RPMI8226 (cell line): Measurements from ENCODE around the gene PDZD4.
A peak's percentile ranks its signal among the peaks of the same experiment; 100 is the strongest.

Experiments used
- DNase-seq: peaks from one replicate; pipeline ENCODE4 v3.0.0-alpha.2; 2015

The PDZD4 gene, protein sequence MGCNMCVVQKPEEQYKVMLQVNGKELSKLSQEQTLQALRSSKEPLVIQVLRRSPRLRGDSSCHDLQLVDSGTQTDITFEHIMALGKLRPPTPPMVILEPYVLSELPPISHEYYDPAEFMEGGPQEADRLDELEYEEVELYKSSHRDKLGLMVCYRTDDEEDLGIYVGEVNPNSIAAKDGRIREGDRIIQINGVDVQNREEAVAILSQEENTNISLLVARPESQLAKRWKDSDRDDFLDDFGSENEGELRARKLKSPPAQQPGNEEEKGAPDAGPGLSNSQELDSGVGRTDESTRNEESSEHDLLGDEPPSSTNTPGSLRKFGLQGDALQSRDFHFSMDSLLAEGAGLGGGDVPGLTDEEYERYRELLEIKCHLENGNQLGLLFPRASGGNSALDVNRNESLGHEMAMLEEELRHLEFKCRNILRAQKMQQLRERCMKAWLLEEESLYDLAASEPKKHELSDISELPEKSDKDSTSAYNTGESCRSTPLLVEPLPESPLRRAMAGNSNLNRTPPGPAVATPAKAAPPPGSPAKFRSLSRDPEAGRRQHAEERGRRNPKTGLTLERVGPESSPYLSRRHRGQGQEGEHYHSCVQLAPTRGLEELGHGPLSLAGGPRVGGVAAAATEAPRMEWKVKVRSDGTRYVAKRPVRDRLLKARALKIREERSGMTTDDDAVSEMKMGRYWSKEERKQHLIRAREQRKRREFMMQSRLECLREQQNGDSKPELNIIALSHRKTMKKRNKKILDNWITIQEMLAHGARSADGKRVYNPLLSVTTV

DNA sequence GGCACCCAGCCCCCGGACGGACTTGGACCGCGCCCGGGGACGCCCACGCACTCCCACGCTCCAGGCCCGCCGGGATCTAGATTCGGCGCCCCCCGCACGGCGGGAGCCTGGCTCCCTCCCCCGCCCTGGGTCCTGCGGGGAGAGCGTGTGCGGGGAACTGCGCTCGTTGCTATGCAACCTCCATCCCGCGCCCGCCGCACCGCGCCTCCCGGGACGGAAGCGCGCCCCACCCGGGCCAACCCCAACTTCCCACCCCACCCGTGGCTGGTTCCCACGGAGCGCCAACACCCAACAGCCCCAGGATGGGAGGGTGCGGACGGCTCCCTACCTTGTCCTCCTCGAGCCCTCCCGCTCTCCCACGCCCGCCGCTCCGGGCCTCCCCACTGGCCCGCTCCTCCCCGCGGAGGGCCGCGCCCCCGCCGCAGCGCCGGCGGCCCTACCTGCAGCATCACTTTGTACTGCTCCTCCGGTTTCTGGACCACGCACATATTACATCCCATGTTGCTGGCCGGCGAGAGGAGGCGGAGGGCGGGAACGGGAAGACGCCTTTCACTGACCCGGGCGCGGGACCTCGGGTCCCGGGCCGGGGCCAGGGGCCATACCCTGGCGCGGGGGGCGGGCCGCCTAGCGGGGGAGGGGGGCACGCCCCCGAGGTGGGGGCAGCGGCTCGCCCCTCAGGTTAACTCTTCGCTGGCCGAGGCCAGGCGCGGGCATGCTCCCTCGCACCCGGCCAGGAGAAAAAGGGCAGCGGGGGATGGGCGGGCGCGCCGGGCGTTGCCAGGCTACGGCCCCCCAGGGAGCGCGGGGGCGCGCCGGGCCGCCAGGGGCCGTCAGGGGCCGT is at the start of gene PDZD4:
Gene PDZD4, minus strand, starts transcription at position 746 of the 841 bp plus-strand sequence. Its CDS starts 246 bp downstream, at position 500.
- no peak for DNase-seq

GRCh38 chrX:153879741-153880439 is 49.5 kb upstream of the PDZD4 start:
- DNase-seq, result no peak

DNA sequence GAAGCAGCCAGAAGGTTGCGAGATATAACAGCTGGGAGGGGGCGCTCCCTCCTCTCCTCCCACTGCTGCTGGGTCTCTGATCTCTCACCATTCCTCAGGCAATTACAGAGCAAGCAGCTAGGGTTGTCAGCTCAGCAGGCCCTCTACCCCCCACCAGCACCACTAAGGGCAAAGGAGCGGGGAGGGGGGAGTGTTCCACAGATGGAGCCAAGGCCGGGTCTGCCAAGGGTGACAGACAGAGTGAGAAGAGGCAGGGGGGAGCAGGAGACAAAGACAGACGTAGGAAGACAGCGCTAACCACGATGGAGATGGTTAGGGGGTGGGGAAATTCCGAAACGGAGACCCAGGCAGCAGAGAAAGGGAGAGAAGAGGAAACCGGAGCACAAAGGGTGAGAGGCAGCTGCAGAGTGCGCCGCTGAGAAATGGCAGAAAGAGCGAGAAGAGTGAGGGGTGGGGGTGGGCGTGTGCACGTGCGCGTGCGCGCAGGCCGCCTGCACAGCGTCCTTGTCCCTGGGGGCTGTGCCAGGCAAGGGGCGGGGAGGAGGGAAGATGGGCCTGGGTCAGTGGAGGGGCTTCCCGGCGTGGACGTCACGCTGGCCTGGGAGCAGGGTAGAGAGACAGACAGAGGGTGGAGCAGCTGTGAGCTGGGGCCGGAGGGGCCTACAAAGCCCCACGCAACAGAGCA is 48.8 kb upstream of the PDZD4 start:
- no peak for DNase-seq

GRCh38 chrX:153878345-153878744 is 48.0 kb upstream of the PDZD4 start:
- no peak for DNase-seq

DNA sequence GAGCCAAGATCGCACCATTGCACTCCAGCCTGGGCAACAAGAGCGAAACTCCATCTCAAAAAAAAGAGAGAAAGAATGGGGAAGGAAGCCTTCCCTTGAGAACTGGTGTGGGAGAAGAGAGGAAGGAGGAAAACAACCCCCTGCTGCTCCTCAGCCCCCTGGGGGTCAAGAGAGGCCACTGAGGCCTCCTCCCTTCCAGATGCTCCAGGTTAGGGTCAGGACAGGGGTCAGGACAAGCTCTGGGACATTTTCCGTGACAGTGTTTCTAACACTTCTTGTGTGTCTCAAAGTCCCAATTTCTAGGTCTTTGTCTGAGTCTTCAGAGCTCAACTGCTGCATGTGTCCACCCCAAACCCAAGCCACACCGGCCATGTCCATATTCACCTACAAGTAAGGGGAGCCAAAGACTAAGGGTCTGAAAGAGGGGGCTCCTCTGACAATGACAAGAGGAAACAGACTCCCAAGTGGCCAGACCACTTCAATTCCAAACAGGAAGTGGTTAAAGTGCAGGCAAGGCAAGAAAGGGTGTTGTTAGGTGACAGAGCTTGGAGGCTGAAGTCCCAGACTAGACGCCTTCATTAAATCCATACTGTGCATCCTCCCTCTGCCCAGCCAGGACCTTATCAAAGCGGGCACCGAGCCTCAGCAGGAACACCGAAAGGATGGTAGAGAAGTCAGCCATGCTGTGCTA is 47.4 kb upstream of the PDZD4 start:
- DNase-seq, result no peak

GRCh38 chrX:153876112-153876491 is 45.8 kb upstream of the PDZD4 start:
- DNase-seq, result no peak

DNA sequence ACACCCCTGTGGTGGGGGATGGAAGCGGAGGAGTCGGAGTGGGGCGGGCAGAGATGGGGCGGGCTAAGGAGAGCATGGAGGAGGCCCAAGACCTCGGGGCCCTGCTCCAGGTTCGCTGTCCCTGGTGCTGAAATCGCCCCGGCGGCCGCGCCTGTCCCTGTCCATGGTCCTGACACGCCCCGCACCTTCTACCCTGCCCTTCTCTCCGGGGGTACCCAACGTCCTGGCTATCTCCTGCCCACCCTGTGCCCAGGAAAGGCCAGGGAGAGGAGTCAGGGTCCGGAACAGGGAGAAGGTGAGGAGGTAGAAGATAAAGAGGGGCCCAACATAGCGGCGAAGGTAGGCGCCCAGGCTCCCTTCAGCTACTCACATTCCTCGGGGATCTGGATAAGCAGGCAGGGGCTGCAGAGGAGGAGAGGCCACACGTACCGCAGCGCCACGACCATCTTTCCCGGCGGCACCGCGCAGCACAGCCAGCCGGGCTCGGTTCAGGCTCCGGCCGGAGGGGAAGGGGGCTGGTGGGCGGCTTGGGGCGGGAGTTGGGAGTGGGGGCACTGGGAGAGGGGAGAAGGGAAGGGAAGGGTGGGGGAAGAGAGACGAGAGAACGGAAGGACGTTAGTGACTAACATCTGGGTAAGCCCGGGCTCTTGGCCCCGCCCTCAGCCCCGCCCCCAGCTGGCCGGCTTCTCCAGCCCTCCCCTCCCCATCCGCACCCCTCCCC is 45.2 kb upstream of the PDZD4 start:
- DNase-seq, result peak; percentile 61

DNA sequence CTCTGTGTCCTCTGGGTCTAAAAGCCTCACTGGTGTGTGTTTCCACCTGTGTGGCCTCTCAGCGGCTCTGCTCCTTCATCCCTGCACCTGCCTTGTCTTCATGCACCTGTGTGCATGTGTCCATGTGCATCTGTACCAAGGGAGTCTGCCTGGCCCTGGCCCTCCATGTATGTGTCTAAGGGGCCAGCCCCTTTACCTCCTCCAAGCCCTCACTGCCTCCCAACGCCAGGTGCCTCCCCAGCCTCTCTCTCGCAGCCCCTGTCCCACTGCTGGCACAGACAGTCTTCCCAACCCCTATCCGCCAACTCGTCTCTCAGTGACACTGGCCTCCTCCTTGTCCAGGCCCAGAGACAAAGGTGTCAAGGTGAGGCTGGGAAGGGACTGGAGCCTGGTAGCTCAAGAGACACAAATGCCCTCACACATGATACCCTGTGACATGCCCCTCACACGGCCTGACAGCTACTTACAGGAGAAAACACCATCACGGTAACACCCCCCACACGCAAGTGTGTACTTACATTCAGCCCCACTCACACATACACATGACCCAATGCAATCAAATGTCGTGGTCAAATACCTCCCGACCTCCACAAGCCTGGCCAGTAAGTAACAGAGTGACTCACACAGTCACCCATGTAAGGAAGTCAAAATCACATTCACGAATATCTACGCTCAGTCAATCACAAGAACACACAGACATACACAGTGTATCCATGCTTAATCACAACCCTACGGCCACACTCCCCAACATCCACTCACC is 44.2 kb upstream of the PDZD4 start:
- DNase-seq, result no peak

GRCh38 chrX:153874085-153874365 is 43.7 kb upstream of the PDZD4 start:
- no peak for DNase-seq

DNA sequence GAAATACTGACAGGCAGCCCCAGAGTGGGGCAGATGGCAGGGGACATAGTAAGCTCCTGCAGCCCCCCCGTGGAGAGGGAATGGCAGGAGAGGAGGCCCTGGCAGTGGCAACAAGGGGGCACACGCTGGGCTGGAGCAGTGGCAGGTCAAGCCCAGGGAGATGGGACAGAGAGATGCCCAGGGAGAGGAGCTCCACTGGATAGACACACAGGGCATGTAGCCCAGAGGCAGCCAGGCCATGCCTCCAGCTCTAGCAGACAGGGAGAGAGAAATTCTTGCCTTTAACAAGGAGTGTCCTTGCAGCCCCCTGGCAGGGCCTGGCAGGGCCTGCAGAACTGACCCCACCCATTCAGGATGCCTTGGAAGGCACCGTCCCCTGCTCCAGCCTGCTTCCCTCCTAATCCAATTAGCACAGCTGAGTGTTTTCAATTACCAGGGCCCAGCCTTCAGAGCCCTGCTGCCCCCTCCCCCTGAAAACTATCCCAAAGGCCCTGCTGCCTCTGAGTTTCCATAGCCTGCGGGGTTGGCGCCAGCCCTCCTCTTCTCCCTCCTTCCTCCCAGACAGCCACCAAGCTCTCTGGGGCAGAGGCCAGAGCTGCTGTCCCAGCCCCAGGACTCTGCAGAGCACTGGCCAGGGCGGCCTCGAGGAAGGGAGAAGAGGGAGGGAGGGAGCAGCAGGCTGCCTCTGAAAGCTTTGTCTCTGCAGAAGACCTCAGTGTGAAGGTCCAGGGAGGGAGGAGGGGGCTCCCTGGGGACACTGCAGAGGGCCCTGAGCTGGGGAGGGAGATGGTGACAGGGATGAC is 43.1 kb upstream of the PDZD4 start:
- no peak for DNase-seq

DNA sequence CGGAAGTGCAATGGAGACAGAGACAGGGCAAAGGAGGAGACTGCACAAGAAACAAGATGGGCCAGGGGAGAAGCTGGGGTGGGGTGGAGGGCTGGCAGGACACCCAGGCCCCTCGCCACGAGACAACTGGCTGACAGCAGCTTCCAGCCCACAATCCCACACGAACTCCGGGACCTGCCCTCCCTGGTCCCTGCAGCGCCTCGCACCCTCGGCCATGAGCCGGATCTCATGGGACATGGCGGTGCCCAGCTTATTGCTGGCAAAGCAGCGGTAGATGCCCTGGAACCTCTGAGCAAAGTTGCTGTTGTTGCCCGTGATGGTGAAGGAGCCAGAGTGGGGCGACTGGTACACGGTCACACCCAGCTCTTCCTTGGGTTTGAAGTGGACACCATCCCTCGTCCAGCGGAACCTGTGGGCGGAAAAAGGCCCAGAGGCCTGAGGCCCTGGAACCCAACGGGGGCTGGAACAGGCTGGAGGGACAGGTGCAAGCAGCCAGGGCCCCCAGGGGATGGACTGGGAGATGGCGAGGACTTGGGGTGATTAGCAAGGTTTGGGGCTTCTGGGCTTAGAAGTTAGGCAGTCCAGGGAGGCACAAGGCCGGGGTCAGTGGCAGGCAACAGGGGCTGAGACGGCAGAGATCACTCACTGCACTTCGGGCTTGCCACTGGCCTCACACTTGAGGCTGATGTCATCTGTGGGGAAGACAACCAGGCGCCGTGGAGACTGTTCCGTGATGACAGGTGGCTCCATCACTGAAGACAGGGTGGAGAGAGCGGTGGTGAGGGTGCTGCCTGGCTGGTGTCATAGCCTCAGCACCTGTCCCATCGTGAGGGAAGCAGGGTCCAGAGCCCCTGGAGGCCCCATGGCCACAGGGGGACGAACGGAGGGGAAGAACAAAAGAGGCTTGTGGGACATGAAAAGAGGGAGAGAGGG is 41.9 kb upstream of the PDZD4 start:
- DNase-seq, result no peak

- DNase-seq, result no peak
Measured at GRCh38 chrX:153871451-153871850, 41.1 kb upstream of the PDZD4 start.

DNA sequence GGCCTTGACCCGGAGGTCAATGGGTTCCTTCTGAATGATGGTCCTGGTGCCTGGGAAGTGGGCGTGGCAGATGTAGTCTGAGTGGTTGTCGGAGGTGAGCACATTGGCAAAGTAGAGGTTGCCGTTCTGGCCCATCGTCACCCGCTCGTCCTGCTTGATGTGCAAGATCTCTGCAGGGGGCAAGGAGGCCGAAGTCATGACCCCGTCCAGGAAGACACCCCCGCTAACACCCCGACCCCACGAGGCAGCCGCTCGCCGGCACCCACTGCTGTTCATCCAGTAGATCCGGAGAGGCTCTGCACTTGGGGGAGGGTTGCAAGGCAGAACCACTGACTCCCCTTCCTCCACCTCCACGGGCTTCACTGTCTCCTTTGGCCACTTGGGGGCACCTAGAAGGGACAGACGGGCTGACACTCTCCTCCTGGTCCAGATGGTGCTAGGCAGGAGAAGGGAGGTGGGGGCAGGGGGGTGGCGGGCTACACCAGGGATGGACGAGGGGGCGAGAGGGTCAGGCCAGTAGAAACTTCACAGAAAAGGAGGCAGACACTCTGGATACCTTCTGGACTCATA is 40.5 kb upstream of the PDZD4 start:
- no peak for DNase-seq

DNA sequence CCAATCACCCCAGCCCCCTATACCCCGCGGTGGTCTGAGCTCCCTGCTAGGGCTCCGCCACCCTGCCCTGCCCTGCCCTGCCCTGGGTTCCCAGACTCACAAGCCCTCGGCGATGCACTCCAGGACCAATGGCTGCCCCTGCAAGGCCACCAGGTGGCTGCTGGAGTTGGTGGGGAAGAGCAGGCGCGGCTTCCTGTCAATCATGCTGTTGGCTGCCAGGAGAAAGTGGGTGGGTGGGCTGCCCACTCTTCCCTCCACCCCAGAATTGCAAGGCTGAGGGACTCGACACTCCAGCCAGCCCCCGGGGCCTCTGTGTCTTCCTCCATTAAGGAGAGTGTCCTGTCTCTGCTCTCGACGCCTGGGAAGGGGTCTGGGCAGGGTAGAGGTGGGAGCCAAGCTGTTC is 39.9 kb upstream of the PDZD4 start:
- DNase-seq, result no peak

GRCh38 chrX:153869473-153870287 is 39.3 kb upstream of the PDZD4 start:
- DNase-seq, result no peak

DNA sequence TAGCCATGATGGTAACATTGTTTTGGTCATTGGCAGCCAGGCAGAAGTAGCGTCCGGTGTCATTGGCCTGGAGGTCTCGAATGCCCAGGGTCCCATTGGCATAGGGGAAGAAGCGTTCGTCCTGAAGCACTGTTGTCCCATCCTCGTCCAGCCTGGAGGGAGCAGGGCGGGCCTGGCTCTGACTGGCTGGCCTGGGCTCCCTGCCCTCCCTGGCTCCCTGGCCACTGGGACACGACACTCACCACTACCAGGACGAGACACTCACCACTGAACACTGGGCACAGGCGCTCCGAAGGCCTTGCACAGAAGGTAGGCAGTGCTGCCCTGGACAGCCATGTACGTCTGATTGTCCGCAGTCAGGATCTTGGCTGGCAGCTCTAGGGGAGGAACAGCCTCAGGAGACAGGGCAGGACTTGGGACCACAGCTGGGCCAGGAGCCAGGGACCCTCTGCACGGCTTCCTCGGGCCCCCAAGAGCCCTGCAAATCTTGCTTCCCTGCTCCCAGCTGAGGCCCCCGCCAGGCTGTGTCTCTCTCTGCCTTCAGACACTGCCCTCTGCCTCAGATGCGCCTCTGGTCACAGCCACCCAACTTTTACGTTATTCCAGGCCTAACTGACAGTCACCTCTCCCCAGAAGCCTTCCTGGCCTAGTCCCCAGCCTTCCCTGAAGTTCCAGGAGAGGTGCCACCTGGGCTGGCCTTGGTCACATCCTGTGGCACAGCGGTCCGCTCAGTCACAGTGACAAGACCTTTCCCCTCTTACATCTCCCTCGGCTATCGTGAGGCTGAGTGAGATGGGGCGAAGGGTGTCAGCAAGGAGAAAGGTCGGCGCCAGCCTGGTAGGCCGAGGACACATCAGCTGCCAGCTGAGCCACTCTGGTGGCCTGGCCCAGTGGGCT is 38.5 kb upstream of the PDZD4 start:
- no peak for DNase-seq
